HepG2 (cell line): ENCODE data around the gene KSR1.

Source experiments
- POLR2A ChIP-seq, 2 experiments: IDR thresholded peaks; 2 replicates each; pipeline ENCODE4 v1.6.1; 2011; ENCODE audit warnings: low read depth in 2 of 2, low read length in 2 of 2, mild to moderate bottlenecking in 1 of 2, moderate library complexity in 1 of 2; ENCODE audit not compliant: insufficient read depth in 1 of 2
- RAD21 ChIP-seq: fragments of 450-650 bp; formaldehyde crosslinking; IDR thresholded peaks from 2 replicates; pipeline ENCODE4 v1.5.0; 2020; ENCODE audit warnings: mild to moderate bottlenecking

DNA sequence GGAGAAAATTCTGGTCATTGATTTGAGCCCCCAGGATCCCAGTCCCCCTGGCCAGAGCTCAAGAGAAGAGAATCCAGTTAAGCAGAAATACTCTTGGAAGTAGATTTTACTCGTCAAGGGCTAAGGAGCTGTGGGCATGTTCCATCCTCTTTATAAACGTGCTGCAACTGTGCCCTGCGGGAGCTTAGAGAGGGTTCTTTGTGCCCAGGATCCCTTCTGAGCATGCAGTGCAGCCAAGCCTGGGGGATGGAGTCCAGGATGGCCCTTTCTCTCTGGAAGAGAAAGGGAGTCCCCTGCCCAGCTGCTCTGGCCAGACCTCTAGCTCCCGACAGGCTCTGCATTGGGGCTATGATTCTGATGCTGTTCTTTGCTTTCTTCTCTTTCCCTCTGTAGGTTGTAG is 165.3 kb downstream of the KSR1 start:
- no peak for TF ChIP-seq POLR2A (IDR thresholded peaks at IDR 0.05; ENCODE audit: insufficient read depth in 1 of 2, low read depth in 2 of 2, low read length in 2 of 2)
- no peak for TF ChIP-seq RAD21 (CRISPR knock-in tag)
